GM04503 (cell line): ENCODE measurements around the gene LYPD6.
"Not testable (repeated sequence)": the region's sequence is repeated elsewhere in the genome, so short reads cannot be mapped to it uniquely, and the experiment has no call there.

ENCODE experiments used
- DNase-seq: peaks from one replicate; pipeline ENCODE4 v3.0.0-alpha.2; 2012; ENCODE audit warnings: low read depth

Gene LYPD6

DNA sequence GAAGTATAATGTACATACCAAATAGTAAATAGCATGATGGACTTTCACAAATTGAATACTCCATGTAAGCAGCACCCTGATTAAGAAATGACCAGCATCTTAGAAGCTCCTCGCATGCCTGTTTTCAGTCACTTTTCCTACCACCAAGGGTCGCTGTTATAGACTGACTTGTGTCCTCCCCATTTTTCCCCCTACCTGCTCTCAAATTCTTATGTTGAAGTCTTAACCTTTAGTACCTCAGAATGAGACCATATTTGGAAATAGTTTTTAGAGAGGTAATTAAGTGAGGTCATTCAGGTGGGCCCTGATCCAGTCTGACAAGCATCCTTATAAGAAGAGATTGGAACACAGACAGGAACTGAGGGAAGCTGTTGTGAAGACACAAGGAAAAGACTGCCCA, 125.9 kb downstream of the LYPD6 start:
- DNase-seq: no peak

DNA sequence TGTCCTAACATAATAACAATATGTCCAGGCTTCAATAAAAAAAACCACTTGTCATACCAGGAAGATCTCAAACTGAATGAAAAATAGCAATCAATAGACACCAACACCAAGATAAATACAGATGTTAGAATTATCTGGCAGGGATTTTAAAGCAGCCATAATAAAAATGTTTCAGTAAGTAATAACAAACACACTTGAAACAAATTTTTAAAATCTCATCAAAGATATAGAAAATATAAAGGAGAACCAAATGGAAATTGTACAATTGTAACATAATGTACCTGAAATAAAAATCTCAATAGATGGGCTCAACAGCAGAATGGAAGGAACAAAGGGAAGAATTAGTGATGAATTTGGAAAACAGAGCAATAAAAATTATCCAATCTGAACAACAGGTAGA, 128.1 kb downstream of the LYPD6 start:
- no peak for DNase-seq

DNA sequence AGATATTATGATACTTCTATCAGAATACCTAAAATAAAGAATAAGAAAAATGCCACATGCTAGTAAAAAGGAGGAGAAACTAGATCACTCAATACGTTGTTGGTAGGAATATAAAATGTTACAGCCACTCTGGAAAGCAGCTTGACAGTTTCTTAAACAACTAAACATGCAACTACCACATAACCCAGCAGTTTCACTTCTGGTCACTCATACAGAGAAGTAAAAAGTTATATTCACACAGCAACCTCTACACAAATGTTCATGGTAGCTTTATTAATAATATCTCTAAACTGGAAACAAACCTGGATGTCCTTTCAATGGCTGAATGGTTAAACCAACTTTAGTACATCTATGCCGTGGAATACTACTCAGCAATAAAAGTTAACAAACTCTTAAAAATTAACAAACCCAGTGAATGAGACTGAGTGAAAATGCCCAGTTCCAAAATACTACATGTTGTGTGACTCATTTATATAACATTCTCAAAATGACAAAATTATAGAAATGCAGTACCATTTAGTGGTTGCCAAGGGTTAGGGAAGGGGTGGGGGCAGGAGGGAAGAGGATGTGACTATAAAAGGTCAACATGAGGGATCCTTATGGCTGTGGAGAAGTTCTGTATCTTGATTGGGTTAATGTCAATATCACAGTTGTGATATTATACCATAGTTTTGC, 133.1 kb downstream of the LYPD6 start:
- no peak for DNase-seq

DNA sequence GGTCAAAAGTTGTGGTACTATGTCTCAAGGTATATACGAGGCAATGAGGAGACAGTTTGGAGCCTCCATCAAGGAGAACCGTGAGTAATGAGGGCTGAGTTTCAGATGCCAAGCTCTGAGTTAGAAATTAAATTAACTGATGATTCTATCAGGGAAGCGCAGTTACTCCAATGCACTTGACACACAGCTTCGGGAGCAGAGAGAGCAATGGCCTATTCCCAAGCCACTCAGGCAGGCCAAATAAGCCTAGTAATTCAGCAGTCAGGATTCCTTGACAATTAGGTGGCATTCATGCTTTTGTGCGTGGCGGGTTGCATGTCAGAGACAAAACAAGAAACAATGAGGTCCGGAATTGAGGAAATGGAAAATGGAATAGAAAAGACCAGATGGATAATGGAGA, 134.0 kb downstream of the LYPD6 start:
- DNase-seq: no peak

DNA sequence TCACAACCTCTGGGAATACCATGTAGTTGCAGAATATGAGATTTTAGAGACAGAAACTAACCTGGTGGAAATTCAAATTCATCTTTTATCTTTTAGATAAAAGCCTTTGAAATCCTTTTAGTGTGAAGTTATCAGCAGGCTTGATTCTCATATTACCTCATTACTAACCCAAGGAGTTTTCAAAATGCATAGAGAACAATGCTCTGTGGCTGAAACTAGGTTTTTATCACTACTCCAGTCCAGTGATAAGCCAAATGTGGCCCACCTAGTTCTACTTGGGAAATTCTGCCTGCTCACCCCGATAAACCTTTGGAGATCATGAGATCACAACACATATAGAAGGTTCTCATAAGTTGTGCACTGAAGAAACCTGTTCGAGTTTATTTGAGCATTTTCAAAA, 135.5 kb downstream of the LYPD6 start:
- DNase-seq: no peak

DNA sequence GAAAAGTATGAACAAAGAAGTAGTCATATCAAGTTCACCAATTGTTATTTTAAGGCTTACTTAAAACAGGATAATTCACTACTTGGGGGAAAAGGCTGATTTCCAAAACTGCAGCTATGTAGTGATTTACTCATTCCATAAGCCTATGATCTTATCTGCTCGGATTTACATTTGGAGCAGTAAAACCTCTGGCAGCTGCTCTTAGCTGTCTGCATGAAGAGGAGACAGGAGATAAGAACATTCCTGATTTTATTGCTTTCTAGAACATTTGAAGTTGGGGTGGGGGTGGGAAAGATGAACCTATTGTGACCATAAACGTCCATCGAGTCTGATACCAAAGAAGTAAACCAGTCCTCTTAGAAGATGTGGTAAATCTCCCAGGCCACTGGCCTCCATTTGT, 136.2 kb downstream of the LYPD6 start:
- DNase-seq: no peak

DNA sequence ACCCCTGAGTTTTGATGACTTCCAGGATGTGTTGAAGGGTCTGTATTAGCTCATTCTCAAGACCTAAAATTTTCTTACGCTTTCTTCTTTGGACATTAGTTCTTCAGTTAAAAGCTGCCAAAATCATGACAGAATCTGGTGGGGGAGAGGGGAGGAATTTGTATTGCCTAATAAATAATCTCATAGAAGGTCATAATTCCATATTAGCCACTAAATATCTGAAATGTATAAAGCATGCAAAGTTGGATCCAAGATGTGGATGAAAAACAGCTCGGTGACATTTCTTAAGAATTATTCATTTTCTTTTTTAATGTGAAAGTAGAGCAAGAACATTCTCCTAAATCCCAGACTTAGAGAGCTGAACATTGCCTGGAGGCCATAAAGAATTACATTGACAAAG, 137.0 kb downstream of the LYPD6 start:
- no peak for DNase-seq

DNA sequence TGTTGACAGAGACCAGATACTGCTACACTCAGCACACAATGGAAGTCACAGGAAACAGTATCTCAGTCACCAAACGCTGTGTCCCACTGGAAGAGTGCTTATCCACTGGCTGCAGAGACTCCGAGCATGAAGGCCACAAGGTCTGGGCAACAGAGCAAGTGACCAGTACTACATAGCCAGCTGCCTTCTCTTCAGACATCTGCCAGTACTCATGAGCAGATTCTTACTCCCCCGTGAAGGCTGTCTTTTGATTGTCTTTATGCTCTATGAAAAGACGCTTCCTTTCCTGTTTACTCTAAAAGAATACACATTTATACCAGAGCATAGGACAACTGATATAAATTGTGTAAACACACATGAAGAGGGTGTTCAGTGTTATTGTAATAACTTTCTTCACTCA, 138.2 kb downstream of the LYPD6 start:
- DNase-seq: no peak

DNA sequence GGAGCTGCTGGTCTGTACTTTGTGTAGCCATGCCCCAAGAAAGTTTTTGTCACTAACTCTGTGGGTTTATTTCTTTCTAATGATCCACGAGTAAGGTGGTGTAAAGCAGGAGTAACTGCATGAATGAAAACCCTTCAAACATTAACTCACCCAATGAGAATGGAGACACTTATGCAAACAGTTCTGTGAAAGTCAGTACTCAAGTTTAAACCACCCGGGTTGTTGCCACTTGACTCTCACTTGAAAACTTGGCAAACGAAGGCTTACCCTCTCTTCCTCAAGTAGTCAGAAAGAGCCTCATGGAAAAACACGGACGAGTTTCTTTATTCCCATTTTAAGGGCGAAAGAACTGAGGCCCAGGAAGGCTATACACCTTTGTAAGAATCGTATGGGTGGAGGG, 139.7 kb downstream of the LYPD6 start:
- DNase-seq: no peak

DNA sequence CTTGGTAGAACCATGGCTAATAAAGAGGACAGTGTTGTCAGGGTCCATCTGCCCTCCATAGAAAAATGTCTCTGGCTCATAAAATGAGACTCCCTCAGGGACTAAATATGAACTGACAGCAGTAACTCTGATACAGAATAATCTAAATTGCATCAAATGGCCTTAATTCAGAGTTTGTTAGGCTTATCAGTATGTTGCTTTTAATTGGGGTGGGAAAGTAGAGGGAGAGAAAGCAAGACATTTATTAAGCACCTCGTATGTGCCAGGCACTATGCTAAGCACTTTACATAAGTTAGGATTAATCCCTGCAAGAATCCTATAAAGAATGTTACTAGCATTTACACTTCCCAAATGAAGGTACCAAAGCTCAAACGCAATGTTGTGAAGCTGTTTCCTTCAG, 142.0 kb downstream of the LYPD6 start:
- DNase-seq: no peak

DNA sequence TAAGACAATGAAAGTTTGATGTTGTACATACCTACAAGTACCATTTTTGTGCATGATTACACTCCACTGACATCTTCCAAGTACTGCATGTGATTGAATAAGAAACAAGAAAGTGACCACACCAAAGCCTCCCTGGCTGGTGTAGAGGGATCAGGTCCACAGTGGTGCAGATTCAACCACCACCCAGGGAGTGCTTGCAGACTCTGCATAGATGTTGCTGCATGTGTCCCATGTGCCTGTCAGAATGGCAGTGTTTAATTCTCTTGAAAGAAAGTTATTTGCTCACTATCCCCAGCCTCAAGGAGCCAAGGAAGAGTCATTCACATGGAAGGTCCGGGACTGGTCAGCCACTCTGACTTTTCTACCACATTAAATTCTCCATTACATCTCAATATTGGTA, 142.7 kb downstream of the LYPD6 start:
- DNase-seq: no peak

DNA sequence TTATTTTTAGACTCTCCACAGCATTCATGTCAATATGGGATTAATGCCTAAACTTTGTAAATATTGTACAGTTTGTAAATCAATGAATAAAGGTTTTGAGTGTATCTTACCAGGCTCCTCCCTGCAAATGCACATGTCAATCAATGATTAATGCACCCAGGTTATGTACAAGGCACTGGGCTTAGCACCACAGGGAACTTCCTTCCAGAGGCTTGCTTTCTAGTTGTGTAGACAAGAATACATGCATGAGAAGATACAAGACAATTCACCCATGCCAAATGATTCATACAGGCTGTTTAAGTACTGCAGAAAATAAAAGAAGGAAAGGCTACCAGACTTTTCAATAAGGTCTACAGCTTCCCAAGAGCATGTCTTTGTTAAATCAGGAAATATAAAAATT, 143.1 kb downstream of the LYPD6 start:
- DNase-seq: no peak

DNA sequence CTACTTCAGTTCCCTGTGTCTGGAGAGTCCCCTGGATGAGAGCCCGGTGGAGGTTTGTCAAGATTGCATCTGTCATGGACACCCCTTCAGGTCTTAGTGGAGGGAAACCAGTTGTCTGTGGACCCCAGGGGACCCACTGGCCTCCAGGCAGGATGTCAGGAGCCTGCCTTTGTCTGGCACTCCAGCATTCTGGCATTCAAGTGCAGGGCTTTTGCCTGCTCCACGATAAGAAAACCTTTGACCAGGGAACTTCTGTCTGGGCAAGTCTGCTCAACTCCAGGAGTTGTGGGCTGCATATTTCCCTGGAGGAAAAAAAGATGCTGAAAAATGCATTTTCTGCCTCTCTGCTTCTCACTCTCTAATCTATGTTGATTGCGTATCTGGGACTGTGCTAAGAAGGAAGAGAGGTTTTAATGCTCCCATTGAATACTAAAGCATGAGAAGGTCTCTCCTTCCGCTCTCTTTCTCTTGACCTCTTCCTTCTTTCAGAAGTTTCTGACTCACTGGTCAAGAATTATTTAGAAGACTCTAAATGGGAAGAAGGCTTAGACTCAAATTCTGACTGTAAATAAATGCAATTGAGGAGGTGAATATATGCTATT, 152.7 kb downstream of the LYPD6 start:
- DNase-seq: no peak

DNA sequence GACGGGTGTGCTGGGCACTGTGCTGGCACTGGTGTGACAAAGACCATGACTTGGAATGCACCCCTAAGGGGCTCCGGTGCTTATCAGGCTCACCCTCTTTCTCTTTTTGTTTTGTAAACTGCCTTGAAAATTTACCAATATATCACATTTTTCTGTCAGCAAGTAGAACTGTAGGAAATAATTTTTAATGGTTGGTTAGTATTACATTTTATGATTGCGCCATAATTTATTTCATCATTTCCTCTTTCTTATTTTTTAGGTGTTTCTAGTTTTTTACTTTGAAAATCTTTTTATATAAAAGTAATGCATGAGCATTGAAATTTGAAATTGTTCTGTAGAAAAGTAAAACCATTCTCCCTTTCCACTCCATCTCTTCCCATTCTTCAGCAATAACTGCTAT, 156.3 kb downstream of the LYPD6 start:
- no peak for DNase-seq

DNA sequence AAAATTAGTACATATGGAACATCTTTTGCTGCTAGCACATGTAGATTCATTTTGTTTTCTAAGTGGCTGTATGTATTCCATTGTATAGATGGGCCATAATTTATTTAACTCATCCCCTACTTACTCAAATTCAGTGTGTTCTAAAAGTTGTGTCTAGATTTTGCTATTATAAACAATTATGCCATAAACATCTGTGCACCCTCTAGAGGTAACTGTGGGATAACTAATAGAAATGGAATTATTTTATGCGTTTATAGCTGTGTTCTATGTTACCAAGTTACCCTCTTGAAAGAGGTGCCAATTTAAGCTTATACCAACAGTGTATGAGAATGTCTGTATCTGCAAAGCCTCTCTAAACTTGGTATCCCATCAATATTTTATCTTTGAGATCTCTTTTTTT, 156.8 kb downstream of the LYPD6 start:
- no peak for DNase-seq

DNA sequence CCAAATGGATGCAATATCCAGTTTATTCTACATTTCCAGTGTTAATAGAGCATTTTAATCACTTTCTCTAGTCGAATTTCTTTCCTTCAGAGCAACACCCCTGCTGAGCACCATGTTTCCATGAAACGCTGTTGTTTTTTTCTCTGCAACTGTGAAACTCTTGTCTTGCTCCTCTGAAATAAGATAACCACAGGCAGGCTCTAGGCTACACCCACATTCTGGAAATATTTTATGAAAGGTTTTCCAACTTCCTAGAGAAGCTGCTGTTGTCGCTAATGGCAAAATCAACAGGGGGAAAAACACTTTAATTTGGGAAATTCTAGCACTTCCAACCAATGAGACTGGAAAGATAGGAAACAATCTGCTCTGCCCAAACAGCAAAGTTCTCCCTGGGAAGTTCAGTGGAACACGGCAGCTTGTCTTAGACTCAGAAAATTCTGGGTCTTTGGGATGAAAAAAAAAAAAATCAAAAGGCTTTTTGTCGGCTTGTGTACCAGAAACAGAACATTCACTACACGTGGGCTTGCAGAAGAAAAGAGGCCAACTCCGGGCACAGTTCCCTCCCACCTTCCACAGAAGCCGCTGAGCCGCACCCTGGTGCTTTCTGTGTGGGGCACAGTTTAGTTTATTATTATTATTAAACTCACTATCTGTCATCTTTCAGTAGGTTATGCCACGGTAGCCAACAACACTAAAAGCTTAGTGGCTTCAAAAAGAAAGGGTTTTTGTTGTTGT, 158.5 kb downstream of the LYPD6 start:
- DNase-seq: no peak

DNA sequence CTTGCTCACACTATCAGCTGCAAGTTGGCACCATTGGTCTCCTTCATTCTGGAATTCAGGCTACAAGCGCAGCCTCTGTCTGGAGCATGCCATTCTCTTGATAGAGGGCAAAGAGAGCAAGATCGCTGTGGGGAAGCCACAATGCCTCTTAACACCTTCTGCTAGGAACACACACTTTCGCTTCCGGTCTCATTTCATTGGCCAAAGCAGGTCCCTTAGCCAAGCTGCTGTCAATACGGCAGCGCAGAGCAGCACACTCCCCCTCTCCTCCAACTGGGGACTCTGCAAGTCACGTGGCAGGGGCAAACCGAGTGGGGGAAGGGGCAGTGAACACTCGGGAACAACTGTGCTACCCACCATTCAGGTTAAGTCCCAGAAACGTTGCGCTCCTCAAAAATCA, 159.1 kb downstream of the LYPD6 start:
- no peak for DNase-seq

DNA sequence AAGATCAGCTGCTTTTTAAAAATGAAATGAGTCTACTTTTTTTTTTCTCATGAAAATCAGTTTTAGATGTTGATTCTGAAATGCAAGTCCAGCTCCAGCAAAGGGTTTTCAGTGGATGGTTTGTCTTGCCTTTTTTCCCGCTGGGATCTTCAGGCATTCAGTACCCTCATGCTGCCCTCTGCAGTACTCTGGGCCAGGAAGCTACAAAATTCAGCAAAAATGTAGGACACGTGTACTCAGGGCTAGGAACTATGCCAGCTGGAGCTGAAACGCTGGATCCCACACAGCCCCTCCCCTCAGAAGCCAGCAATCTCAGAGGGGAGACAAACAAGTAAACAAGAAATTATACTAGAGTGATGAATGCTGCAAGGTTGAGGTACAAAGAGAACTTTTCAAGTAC, 159.9 kb downstream of the LYPD6 start:
- peak; percentile 30 for DNase-seq

DNA sequence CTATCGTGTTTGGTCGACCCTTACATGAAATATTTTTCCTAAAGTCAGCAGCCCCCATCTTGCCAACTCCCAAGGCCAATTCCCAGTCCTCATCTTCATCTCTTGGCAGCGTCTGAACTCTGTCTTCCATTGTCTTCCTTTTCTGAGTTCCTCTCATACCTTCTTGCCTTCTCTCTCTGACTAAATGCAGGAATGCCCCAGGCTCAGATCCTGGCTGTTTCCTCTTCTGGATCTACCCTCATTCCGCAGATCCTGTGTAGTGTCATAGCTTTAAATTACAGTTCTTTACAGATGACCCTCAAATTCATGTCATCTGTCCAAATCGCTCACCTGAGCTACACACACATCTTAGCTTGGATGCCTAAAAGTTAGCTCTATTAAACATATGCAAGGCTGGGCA, 162.5 kb downstream of the LYPD6 start:
- no peak for DNase-seq

DNA sequence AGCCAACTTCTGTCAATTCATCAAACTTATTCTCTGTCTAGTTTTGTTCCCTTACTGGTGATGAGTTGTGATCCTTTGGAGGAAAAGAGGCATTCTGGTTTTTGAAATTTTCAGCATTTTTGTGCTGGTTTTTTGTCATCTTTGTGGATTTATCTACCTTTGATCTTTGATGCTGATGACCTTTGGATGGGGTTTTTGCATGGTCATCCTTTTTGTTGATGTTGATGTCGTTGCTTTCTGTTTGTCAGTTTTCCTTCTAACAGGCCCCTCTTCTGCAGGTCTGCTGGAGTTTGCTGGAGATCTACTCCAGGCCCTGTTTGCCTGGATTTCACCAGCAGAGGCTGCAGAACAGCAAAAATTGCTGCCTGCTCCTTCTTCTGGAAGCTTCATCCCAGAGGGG, 168.8 kb downstream of the LYPD6 start:
- not testable (repeated sequence) for DNase-seq

DNA sequence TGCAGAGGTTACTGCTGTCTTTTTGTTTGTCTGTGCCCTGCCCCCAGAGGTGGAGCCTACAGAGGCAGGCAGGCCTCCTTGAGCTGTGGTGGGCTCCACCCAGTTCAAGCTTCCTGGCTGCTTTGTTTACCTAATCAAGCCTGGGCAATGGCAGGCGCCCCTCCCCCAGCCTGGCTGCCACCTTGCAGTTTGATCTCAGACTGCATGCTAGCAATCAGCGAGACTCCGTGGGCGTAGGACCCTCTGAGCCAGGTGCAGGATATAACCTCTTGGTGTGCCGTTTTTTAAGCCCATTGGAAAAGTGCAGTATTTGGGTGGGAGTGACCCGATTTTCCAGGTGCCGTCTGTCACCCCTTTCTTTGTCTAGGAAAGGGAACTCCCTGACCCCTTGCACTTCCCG, 176.4 kb downstream of the LYPD6 start:
- DNase-seq: not testable (repeated sequence)

DNA sequence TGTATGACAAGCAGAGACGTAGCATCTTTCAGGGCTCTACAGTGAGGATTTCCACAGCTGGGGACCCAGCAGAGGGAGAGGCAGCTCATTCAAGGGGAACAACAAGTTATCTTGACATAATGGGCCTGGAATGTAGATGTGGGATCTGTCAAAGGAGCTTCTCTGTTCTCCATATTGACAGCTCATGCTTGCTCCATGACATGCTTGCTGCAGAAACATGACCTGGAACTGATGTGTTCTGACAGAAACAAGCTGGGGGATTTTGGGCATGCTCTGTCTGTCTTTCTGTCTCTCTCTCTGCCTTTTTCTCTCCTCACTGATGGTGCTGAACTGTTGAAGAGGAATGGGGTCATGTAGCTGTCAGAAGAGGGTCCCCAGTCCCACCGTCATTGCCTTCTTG, 177.6 kb downstream of the LYPD6 start:
- DNase-seq: no peak

DNA sequence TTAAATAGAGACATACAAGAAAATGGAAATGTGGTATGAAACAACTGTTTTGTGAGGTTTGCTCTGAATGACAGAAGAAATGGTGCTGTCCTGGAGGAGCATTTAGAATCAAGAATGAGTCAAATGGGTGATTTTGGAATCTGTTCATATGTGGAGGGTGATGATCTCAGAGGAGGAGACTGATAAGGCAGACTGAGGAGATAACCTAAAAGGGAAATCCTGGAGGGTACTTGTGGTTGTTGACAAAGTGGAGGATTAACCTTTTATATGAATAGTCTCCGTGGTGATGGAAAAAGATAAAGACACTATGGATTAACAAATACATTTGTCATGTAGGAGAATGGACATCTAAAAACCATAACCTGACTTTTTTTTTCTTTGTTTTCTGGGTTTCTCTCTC, 183.1 kb downstream of the LYPD6 start:
- DNase-seq: no peak
